HepG2 (cell line): ENCODE data around the gene NKD1. TPM values are rescaled to one million over a fixed set of nuclear protein-coding genes. Genes with fewer than 3 reads are reported as not detected.
A peak's percentile ranks its signal among the peaks of the same experiment; 100 is the strongest.

Experiments
- CHD2 ChIP-seq: IDR thresholded peaks from 2 replicates; pipeline ENCODE4 v1.6.1; 2011; ENCODE audit warnings: low read depth, low read length, improper control_type of control experiment
- ESRRA ChIP-seq: sonication (generic); formaldehyde crosslinking; IDR thresholded peaks from 2 replicates; pipeline ENCODE4 v1.5.1; 2020; ENCODE audit warnings: mild to moderate bottlenecking, low read depth, missing genetic modification reagents
- HOXA9 ChIP-seq: sonication (generic); formaldehyde crosslinking; IDR thresholded peaks from 2 replicates; pipeline ENCODE4 v1.8.1; 2022; ENCODE audit warnings: missing genetic modification reagents, mild to moderate bottlenecking, moderate library complexity, borderline replicate concordance
- JARID2 ChIP-seq: sonication (generic); formaldehyde crosslinking; IDR thresholded peaks from 2 replicates; pipeline ENCODE4 v1.8.1; 2023; ENCODE audit warnings: missing genetic modification reagents, inconsistent platforms; ENCODE audit not compliant: insufficient replicate concordance
- KLF12 ChIP-seq: sonication (generic); formaldehyde crosslinking; IDR thresholded peaks from 2 replicates; pipeline ENCODE4 v1.4.0; 2020; ENCODE audit warnings: missing genetic modification reagents, borderline replicate concordance
- NRL ChIP-seq: sonication (generic); formaldehyde crosslinking; IDR thresholded peaks from 2 replicates; pipeline ENCODE4 v1.5.0; 2020; ENCODE audit warnings: missing genetic modification reagents, mild to moderate bottlenecking, moderate library complexity, borderline replicate concordance
- SALL2 ChIP-seq: sonication (generic); formaldehyde crosslinking; IDR thresholded peaks from 2 replicates; pipeline ENCODE4 v1.8.1; 2023; ENCODE audit warnings: mild to moderate bottlenecking, missing genetic modification reagents, inconsistent platforms
- SAP130 ChIP-seq: IDR thresholded peaks from 2 replicates; pipeline ENCODE4 v1.6.1; 2016; ENCODE audit warnings: low read depth
- SNAPC2 ChIP-seq: sonication (generic); formaldehyde crosslinking; IDR thresholded peaks from 2 replicates; pipeline ENCODE4 v1.8.1; 2022; ENCODE audit warnings: mild to moderate bottlenecking, missing genetic modification reagents
- THYN1 ChIP-seq: sonication (generic); formaldehyde crosslinking; IDR thresholded peaks from 2 replicates; pipeline ENCODE4 v1.8.1; 2023; ENCODE audit warnings: low read depth, mild to moderate bottlenecking, moderate library complexity, missing genetic modification reagents, borderline replicate concordance
- ZNF160 ChIP-seq: sonication (generic); formaldehyde crosslinking; IDR thresholded peaks from 2 replicates; pipeline ENCODE4 v1.8.0; 2022; ENCODE audit warnings: mild to moderate bottlenecking, inconsistent platforms, missing genetic modification reagents
- ZNF563 ChIP-seq: sonication (generic); formaldehyde crosslinking; IDR thresholded peaks from 2 replicates; pipeline ENCODE4 v1.8.0; 2022; ENCODE audit warnings: mild to moderate bottlenecking, moderate library complexity, missing genetic modification reagents
- ZNF644 ChIP-seq: IDR thresholded peaks from 2 replicates; pipeline ENCODE4 v1.6.1; 2016; ENCODE audit warnings: low read depth
- ZNF780A ChIP-seq: sonication (generic); formaldehyde crosslinking; IDR thresholded peaks from 2 replicates; pipeline ENCODE4 v1.8.0; 2022; ENCODE audit warnings: mild to moderate bottlenecking, missing genetic modification reagents, moderate library complexity
- ZNF850 ChIP-seq: sonication (generic); formaldehyde crosslinking; conservative IDR thresholded peaks from 2 replicates; pipeline ENCODE4 v1.9.0; 2021; ENCODE audit warnings: mild to moderate bottlenecking, missing genetic modification reagents
- polyA plus RNA-seq, 8 experiments: library from polyadenylated mRNA; depleted of rRNA in 3 of 8; stranded (reverse) in 7 of 8; unstranded in 1 of 8; fragments of >200 nt; fragmentation: Illumina TruSeq in 4 of 8; extraction: Trizol in 4 of 8; gene quantifications; 2 replicates each; pipeline versions ENCODE4 v1.2.1 to v1.2.3, GENCODE V29; 2011 to 2016; ENCODE audit warnings: low read depth in 4 of 8, missing spikeins in 1 of 8, mixed read lengths in 1 of 8; ENCODE audit not compliant: insufficient read depth in 1 of 8
- total RNA-seq, 5 experiments: library from RNA; depleted of rRNA; stranded (reverse); fragments of >200 nt; fragmentation: Illumina TruSeq; extraction: Trizol; gene quantifications; 2 replicates each; pipeline ENCODE4 v1.2.3, GENCODE V29; 2016; ENCODE audit warnings: low read depth in 1 of 5
- TF ChIP-seq, protein P1 (sequence below): sonication (generic); formaldehyde crosslinking; conservative IDR thresholded peaks from 2 replicates; pipeline ENCODE4 v1.4.0; 2020; ENCODE audit warnings: missing genetic modification reagents
- TF ChIP-seq, protein P2 (sequence below): sonication (generic); formaldehyde crosslinking; IDR thresholded peaks from 2 replicates; pipeline ENCODE4 v1.4.0; 2020; ENCODE audit warnings: missing genetic modification reagents, borderline replicate concordance
- TF ChIP-seq, protein P3 (sequence below): sonication (generic); formaldehyde crosslinking; IDR thresholded peaks from 2 replicates; pipeline ENCODE4 v1.8.0; 2022; ENCODE audit warnings: missing genetic modification reagents, mild to moderate bottlenecking, moderate library complexity, borderline replicate concordance
- TF ChIP-seq, protein P4 (sequence below): sonication (generic); formaldehyde crosslinking; IDR thresholded peaks from 2 replicates; pipeline ENCODE4 v1.4.0; 2020; ENCODE audit warnings: missing genetic modification reagents; ENCODE audit errors: not compliant biosample characterization

NKD1 gene
- total and polyA plus RNA-seq, 2 of the 13 experiments (the other 11 are each of a cell fraction or from before 2014, with no cell fraction given): 70.4 to 121 TPM

DNA sequence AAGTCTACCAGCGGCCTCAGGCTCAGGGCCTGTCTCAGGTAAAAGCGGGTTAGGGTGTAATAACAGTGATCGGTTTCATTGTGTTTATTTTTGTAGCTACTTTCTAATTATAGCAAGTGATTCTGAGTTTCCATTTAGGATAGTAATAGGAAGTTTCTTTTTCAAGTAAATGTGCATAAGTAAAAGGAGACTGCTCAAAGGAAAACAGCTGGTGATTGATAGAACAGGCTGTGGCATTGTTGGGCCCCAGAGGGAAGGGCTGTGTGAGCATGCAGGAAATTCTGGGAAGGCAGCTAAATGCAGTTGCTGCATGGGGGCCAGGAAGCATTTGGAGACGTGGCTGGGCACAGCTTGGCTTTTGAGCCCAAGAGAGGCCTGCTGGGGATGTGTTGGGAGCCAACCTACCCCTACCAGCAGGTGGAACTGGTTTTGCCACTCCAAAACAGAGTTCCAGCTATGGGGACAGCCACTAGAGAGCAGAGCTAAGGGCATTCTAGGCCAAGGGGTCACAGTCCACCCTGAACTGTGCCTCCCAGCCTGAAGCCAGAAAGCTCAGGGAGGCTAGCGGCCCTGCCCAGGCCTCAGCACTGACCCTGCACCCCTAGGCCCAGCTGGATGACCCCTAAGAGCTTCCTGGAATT lies 120.3 kb downstream of the NKD1 start (continued):
- TF ChIP-seq, protein P1, sequence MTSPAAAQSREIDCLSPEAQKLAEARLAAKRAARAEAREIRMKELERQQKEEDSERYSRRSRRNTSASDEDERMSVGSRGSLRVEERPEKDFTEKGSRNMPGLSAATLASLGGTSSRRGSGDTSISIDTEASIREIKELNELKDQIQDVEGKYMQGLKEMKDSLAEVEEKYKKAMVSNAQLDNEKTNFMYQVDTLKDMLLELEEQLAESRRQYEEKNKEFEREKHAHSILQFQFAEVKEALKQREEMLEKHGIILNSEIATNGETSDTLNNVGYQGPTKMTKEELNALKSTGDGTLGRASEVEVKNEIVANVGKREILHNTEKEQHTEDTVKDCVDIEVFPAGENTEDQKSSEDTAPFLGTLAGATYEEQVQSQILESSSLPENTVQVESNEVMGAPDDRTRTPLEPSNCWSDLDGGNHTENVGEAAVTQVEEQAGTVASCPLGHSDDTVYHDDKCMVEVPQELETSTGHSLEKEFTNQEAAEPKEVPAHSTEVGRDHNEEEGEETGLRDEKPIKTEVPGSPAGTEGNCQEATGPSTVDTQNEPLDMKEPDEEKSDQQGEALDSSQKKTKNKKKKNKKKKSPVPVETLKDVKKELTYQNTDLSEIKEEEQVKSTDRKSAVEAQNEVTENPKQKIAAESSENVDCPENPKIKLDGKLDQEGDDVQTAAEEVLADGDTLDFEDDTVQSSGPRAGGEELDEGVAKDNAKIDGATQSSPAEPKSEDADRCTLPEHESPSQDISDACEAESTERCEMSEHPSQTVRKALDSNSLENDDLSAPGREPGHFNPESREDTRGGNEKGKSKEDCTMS (CRISPR knock-in tag): no peak
- TF ChIP-seq CHD2 (no peak), HOXA9 (no peak), ZNF780A (CRISPR knock-in tag) (no peak), THYN1 (CRISPR knock-in tag) (no peak), ZNF160 (CRISPR knock-in tag) (no peak), SAP130 (CRISPR knock-in tag) (no peak), JARID2 (CRISPR knock-in tag) (no peak), ESRRA (CRISPR knock-in tag) (0 out of 2 replicates have a peak, but pooled peaks have one; percentile 45), NRL (CRISPR knock-in tag) (0 out of 2 replicates have a peak, but pooled peaks have one; percentile 31), SALL2 (no peak), ZNF644 (CRISPR knock-in tag) (peak; percentile 85), ZNF563 (CRISPR knock-in tag) (no peak), ZNF850 (CRISPR knock-in tag) (no peak; the same call in 1 of the 2 replicates), SNAPC2 (no peak; the same call in 1 of the 2 replicates), KLF12 (CRISPR knock-in tag) (no peak)
- TF ChIP-seq, protein P2, sequence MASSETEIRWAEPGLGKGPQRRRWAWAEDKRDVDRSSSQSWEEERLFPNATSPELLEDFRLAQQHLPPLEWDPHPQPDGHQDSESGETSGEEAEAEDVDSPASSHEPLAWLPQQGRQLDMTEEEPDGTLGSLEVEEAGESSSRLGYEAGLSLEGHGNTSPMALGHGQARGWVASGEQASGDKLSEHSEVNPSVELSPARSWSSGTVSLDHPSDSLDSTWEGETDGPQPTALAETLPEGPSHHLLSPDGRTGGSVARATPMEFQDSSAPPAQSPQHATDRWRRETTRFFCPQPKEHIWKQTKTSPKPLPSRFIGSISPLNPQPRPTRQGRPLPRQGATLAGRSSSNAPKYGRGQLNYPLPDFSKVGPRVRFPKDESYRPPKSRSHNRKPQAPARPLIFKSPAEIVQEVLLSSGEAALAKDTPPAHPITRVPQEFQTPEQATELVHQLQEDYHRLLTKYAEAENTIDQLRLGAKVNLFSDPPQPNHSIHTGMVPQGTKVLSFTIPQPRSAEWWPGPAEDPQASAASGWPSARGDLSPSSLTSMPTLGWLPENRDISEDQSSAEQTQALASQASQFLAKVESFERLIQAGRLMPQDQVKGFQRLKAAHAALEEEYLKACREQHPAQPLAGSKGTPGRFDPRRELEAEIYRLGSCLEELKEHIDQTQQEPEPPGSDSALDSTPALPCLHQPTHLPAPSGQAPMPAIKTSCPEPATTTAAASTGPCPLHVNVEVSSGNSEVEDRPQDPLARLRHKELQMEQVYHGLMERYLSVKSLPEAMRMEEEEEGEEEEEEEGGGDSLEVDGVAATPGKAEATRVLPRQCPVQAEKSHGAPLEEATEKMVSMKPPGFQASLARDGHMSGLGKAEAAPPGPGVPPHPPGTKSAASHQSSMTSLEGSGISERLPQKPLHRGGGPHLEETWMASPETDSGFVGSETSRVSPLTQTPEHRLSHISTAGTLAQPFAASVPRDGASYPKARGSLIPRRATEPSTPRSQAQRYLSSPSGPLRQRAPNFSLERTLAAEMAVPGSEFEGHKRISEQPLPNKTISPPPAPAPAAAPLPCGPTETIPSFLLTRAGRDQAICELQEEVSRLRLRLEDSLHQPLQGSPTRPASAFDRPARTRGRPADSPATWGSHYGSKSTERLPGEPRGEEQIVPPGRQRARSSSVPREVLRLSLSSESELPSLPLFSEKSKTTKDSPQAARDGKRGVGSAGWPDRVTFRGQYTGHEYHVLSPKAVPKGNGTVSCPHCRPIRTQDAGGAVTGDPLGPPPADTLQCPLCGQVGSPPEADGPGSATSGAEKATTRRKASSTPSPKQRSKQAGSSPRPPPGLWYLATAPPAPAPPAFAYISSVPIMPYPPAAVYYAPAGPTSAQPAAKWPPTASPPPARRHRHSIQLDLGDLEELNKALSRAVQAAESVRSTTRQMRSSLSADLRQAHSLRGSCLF (CRISPR knock-in tag): no peak
- TF ChIP-seq, protein P3, sequence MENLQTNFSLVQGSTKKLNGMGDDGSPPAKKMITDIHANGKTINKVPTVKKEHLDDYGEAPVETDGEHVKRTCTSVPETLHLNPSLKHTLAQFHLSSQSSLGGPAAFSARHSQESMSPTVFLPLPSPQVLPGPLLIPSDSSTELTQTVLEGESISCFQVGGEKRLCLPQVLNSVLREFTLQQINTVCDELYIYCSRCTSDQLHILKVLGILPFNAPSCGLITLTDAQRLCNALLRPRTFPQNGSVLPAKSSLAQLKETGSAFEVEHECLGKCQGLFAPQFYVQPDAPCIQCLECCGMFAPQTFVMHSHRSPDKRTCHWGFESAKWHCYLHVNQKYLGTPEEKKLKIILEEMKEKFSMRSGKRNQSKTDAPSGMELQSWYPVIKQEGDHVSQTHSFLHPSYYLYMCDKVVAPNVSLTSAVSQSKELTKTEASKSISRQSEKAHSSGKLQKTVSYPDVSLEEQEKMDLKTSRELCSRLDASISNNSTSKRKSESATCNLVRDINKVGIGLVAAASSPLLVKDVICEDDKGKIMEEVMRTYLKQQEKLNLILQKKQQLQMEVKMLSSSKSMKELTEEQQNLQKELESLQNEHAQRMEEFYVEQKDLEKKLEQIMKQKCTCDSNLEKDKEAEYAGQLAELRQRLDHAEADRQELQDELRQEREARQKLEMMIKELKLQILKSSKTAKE (CRISPR knock-in tag): no peak
- TF ChIP-seq, protein P4, sequence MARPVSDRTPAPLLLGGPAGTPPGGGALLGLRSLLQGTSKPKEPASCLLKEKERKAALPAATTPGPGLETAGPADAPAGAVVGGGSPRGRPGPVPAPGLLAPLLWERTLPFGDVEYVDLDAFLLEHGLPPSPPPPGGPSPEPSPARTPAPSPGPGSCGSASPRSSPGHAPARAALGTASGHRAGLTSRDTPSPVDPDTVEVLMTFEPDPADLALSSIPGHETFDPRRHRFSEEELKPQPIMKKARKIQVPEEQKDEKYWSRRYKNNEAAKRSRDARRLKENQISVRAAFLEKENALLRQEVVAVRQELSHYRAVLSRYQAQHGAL (CRISPR knock-in tag): no peak
